LNCaP clone FGC (cell line): ENCODE data around the gene LY6G5B.
A peak's percentile ranks its signal among the peaks of the same experiment; 100 is the strongest.

Experiments used
- DNase-seq: peaks from one replicate; pipeline ENCODE4 v3.0.0-alpha.2; 2011; ENCODE audit warnings: low read depth
- H3K4me3 ChIP-seq: 2 replicates; pipeline ENCODE4 v1.5.1; 2011; ENCODE audit warnings: mild to moderate bottlenecking, low read depth, low read length, control low read depth
- CTCF ChIP-seq: IDR thresholded peaks from 2 replicates; pipeline ENCODE4 v1.5.1; 2012; ENCODE audit warnings: mild to moderate bottlenecking; ENCODE audit not compliant: control insufficient read depth, insufficient read depth; ENCODE audit errors: extremely low read depth

Gene LY6G5B

GRCh38 chr6:31640612-31641011, 29.2 kb upstream of the LY6G5B start:
- H3K4me3 ChIP-seq: no peak overlapping the region
- no peak for TF ChIP-seq CTCF
- DNase-seq: no peak

GRCh38 chr6:31641370-31641769, 28.4 kb upstream of the LY6G5B start:
- no peak overlapping the region for H3K4me3 ChIP-seq
- DNase-seq: no peak
- TF ChIP-seq CTCF: no peak

- H3K4me3 ChIP-seq: no peak overlapping the region
- DNase-seq: no peak
- no peak for TF ChIP-seq CTCF
Observed at GRCh38 chr6:31642798-31643570, 26.8 kb upstream of the LY6G5B start.

GRCh38 chr6:31643818-31644454, 25.8 kb upstream of the LY6G5B start:
- no peak for TF ChIP-seq CTCF
- no peak for DNase-seq
- H3K4me3 ChIP-seq: no peak overlapping the region

GRCh38 chr6:31645325-31645724, 24.5 kb upstream of the LY6G5B start:
- no peak overlapping the region for H3K4me3 ChIP-seq
- no peak for TF ChIP-seq CTCF
- no peak for DNase-seq

- H3K4me3 ChIP-seq: peak overlapping the region; percentile 80
- TF ChIP-seq CTCF: no peak
- DNase-seq: peak; percentile 77
Observed at GRCh38 chr6:31651602-31652191, 18.1 kb upstream of the LY6G5B start.
